Measurements from ENCODE around the gene SUCLG2.
"Not testable (repeated sequence)": the region's sequence is repeated elsewhere in the genome, so short reads cannot be mapped to it uniquely, and the experiment has no call there.

SUCLG2 gene

GRCh38 chr3:67564008-67564407, 90.4 kb downstream of the SUCLG2 start:
- no peak for DNase-seq (ENCODE audit: low read depth in 2 of 2, low spot score in 1 of 2)

- DNase-seq (ENCODE audit: low read depth in 2 of 2, low spot score in 1 of 2), result no peak
Observed at GRCh38 chr3:67561667-67562394, 92.6 kb downstream of the SUCLG2 start.

GRCh38 chr3:67561266-67561665, 93.1 kb downstream of the SUCLG2 start:
- DNase-seq (ENCODE audit: low read depth in 2 of 2, low spot score in 1 of 2), result no peak

GRCh38 chr3:67559029-67559605, 95.3 kb downstream of the SUCLG2 start:
- no peak for DNase-seq (ENCODE audit: low read depth in 2 of 2, low spot score in 1 of 2)

GRCh38 chr3:67558426-67558825, 96.0 kb downstream of the SUCLG2 start:
- DNase-seq (ENCODE audit: low read depth in 2 of 2, low spot score in 1 of 2), result no peak

GRCh38 chr3:67557848-67558355, 96.5 kb downstream of the SUCLG2 start:
- no peak for DNase-seq (ENCODE audit: low read depth in 2 of 2, low spot score in 1 of 2)

GRCh38 chr3:67551361-67552016, 102.9 kb downstream of the SUCLG2 start:
- no peak for DNase-seq (ENCODE audit: low read depth in 2 of 2, low spot score in 1 of 2)

GRCh38 chr3:67550541-67550940, 103.9 kb downstream of the SUCLG2 start:
- DNase-seq (ENCODE audit: low read depth in 2 of 2, low spot score in 1 of 2), result no peak

- DNase-seq (ENCODE audit: low read depth in 2 of 2, low spot score in 1 of 2), result not testable (repeated sequence)
Observed at GRCh38 chr3:67542502-67543250, 111.7 kb downstream of the SUCLG2 start.

GRCh38 chr3:67540198-67540894, 114.1 kb downstream of the SUCLG2 start:
- no peak for DNase-seq (ENCODE audit: low read depth in 2 of 2, low spot score in 1 of 2)

GRCh38 chr3:67537203-67537602, 117.2 kb downstream of the SUCLG2 start:
- not testable (repeated sequence) for DNase-seq (ENCODE audit: low read depth in 2 of 2, low spot score in 1 of 2)

GRCh38 chr3:67535006-67535405, 119.4 kb downstream of the SUCLG2 start:
- no peak for DNase-seq (ENCODE audit: low read depth in 2 of 2, low spot score in 1 of 2)

GRCh38 chr3:67534594-67534993, 119.8 kb downstream of the SUCLG2 start:
- no peak for DNase-seq (ENCODE audit: low read depth in 2 of 2, low spot score in 1 of 2)

- no peak for DNase-seq (ENCODE audit: low read depth in 2 of 2, low spot score in 1 of 2)
Observed at GRCh38 chr3:67531181-67532101, 123.0 kb downstream of the SUCLG2 start.

- no peak for DNase-seq (ENCODE audit: low read depth in 2 of 2, low spot score in 1 of 2)
Observed at GRCh38 chr3:67529915-67530314, 124.5 kb downstream of the SUCLG2 start.

GRCh38 chr3:67529337-67529736, 125.1 kb downstream of the SUCLG2 start:
- DNase-seq (ENCODE audit: low read depth in 2 of 2, low spot score in 1 of 2), result no peak

GRCh38 chr3:67526246-67526645, 128.2 kb downstream of the SUCLG2 start:
- DNase-seq (ENCODE audit: low read depth in 2 of 2, low spot score in 1 of 2), result no peak

GRCh38 chr3:67524046-67524445, 130.4 kb downstream of the SUCLG2 start:
- no peak for DNase-seq (ENCODE audit: low read depth in 2 of 2, low spot score in 1 of 2)

GRCh38 chr3:67522081-67522480, 132.3 kb downstream of the SUCLG2 start:
- DNase-seq (ENCODE audit: low read depth in 2 of 2, low spot score in 1 of 2), result no peak
